HG03045 (cell line): Measurements from ENCODE around the gene RNU1-1.
"Not testable (repeated sequence)": the region's sequence is repeated elsewhere in the genome, so short reads cannot be mapped to it uniquely, and the experiment has no call there.

Source experiments
- ATAC-seq: cut with Tn5 transposase; IDR thresholded peaks from one replicate; pipeline ENCODE4 v1.9.1; 2021; ENCODE audit warnings: mild to moderate bottlenecking, moderate library complexity; ENCODE audit not compliant: unreplicated experiment

Gene RNU1-1

GRCh38 chr1:16498047-16498446 is 16.0 kb downstream of the RNU1-1 start:
- not testable (repeated sequence) for ATAC-seq

- not testable (repeated sequence) for ATAC-seq
Measured at GRCh38 chr1:16497474-16497904, 16.6 kb downstream of the RNU1-1 start.

- ATAC-seq: not testable (repeated sequence)
Measured at GRCh38 chr1:16493731-16494130, 20.4 kb downstream of the RNU1-1 start.

- not testable (repeated sequence) for ATAC-seq
Measured at GRCh38 chr1:16492937-16493336, 21.1 kb downstream of the RNU1-1 start.

GRCh38 chr1:16491056-16491675 is 22.9 kb downstream of the RNU1-1 start:
- no peak for ATAC-seq

GRCh38 chr1:16489195-16489880 is 24.7 kb downstream of the RNU1-1 start:
- ATAC-seq: not testable (repeated sequence)

- not testable (repeated sequence) for ATAC-seq
Measured at GRCh38 chr1:16487011-16487410, 27.1 kb downstream of the RNU1-1 start.

- not testable (repeated sequence) for ATAC-seq
Measured at GRCh38 chr1:16486316-16486715, 27.8 kb downstream of the RNU1-1 start.

- no peak for ATAC-seq
Measured at GRCh38 chr1:16484931-16485330, 29.2 kb downstream of the RNU1-1 start.

- no peak for ATAC-seq
Measured at GRCh38 chr1:16484501-16484835, 29.6 kb downstream of the RNU1-1 start.

GRCh38 chr1:16483639-16484500 is 30.2 kb downstream of the RNU1-1 start:
- ATAC-seq: not testable (repeated sequence)

GRCh38 chr1:16483146-16483545 is 30.9 kb downstream of the RNU1-1 start:
- ATAC-seq: not testable (repeated sequence)

GRCh38 chr1:16478091-16478490 is 36.0 kb downstream of the RNU1-1 start:
- ATAC-seq: no peak

- ATAC-seq: not testable (repeated sequence)
Measured at GRCh38 chr1:16475771-16476770, 38.0 kb downstream of the RNU1-1 start.

- ATAC-seq: not testable (repeated sequence)
Measured at GRCh38 chr1:16474891-16475290, 39.2 kb downstream of the RNU1-1 start.

- no peak for ATAC-seq
Measured at GRCh38 chr1:16474166-16474800, 39.8 kb downstream of the RNU1-1 start.

GRCh38 chr1:16468558-16468957 is 45.5 kb downstream of the RNU1-1 start:
- no peak for ATAC-seq

- no peak for ATAC-seq
Measured at GRCh38 chr1:16464917-16465625, 49.0 kb downstream of the RNU1-1 start.
